ENCODE data around the gene NEGR1.
A peak's percentile ranks its signal among the peaks of the same experiment; 100 is the strongest.

The NEGR1 gene

GRCh38 chr1:71630073-71630472 lies 652.3 kb downstream of the NEGR1 start:
- DNase-seq (ENCODE audit: low spot score) = no peak

- no peak for DNase-seq (ENCODE audit: low spot score)
Measured at GRCh38 chr1:71625004-71625403, 657.3 kb downstream of the NEGR1 start.

GRCh38 chr1:71623888-71624287 lies 658.5 kb downstream of the NEGR1 start:
- no peak for DNase-seq (ENCODE audit: low spot score)

DNA sequence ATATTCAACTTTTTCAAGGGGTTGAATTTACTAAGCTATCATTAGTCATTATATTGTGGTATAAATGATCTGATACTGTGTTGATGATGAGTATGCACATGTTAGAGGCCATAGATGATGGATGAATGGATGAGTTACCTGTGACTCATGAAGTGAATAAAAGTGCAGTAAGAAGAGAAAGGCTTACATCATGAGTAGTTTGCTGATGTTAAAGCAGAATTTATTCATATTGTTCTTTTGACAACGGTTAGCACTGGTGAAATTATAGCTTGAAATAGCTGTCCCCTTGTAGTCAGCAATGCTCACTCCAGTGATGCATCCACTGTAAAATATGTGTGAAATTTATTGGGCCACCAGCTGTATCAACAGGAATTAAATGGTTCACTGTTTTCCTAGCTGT lies 660.6 kb downstream of the NEGR1 start:
- no peak for DNase-seq (ENCODE audit: low spot score)

- no peak for DNase-seq (ENCODE audit: low spot score)
Measured at GRCh38 chr1:71618766-71619530, 663.4 kb downstream of the NEGR1 start.

DNA sequence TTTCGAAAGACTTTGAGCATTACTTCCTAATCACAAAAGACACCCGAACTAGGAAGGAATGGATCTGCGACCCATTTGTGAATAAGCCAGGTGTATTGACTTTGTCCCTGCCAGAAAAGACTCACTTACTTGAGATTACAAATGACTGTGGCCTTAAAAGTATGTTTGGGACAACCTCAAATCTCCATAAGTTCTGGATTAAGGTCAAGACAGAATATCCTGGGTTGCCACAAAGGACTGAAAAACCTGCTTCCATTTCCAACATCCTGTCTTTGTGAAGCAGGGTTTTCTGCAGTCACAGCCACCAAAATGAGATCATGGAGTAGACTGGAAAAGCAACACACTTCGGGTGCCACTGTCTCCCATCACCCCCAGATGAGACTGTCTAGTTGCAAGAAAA lies 664.1 kb downstream of the NEGR1 start:
- no peak for DNase-seq (ENCODE audit: low spot score)

- no peak for DNase-seq (ENCODE audit: low spot score)
Measured at GRCh38 chr1:71610476-71610875, 671.9 kb downstream of the NEGR1 start.

DNA sequence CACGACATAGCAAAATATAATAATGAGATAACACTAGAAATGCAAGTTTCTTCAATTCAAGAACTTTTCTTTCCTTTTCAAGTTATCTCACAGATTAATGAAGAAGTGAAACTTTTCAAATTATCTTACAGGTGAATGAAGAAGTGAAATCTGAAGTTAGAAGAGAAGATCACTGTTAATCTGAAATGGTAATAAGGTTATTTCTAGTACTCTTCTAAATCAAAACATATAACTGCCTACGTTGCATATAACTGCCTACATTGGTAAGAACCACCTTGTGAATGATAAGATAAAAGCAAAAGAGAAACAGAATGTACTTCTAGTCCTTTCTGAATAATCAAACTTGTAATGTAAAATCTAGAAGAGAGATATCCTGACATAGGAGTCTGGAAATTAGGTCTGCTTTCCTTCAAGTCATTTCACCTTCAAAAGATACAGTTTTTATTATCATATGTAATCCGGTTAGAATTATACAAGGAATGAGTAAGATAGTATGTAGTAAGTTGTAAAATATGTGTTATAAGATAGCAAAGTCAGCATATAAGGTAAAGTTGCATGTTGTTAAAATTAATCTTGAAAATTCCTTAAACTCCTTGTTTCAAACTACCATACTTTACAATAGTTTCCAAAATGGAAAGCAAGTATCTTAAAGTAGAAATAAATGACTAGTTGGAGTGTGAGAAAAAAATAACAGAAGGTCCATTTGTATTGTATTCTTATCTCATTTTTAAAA lies 679.1 kb downstream of the NEGR1 start:
- no peak for DNase-seq (ENCODE audit: low spot score)

DNA sequence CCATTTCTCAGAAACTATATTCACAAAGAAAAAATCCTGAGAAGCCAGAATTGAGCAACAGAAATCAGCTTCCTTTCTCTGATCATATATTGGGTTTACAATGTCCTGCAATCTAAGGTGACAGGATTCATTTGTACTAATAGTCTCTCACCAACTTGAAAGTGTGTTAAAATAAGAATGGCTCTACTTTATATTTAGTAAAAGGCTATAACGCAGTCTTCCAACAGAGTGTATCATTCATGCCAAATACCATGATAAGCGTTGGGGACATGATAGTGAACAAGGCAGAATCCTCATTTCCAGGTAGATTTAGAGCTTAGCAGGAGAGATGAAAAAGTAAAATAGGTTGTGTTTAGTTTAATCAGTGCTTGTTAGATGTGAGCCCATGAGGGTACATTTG lies 682.3 kb downstream of the NEGR1 start:
- no peak for DNase-seq (ENCODE audit: low spot score)

DNA sequence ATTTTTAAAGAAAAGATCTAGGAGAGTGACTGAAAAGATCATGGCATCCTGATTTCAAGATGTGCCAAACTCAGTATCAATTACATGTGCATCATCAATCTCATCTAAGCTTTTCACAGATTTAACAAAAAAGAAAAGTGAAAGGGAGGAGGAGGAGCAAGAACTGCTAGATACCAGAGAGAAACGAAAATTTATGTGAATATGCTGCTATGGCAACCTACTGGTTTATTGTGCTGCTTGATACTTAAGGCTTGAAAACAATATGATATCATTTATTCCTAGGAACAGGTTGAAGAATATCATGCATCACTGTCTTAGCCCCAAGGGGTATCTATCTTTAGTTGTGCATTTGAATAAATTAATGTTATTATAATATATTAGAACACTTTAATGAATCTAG lies 683.0 kb downstream of the NEGR1 start:
- peak; percentile 5 for DNase-seq (ENCODE audit: low spot score)

GRCh38 chr1:71593523-71593922 lies 688.8 kb downstream of the NEGR1 start:
- DNase-seq (ENCODE audit: low spot score) = no peak

DNA sequence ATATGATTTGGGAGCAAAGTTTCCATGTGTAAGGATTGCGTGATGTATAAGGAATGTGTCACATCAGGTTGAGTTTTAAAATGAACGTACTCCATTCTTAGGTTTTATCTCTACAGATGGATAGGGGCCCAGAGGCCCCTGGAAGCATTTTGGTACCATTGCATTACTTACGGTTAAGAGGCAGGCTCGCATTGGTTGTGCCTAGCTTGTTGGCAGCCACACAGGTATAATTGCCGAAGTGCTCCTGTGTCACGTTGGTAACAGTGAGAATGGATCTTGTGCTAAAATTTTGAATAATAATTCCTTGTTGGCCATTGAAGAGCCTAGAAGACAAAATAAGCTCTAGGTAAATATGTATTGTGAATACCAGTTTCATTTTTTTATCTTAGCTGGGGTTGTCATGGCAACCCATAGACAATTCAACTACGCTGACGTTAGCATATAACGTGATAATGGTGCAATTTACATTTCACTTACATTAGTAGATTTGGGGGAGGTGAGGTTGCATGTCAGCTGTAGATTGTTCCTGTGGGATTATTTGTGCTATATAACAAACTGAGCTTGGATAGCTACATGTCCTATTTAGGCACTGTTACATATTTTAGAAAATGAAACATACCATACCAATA lies 689.6 kb downstream of the NEGR1 start:
- DNase-seq (ENCODE audit: low spot score) = no peak

DNA sequence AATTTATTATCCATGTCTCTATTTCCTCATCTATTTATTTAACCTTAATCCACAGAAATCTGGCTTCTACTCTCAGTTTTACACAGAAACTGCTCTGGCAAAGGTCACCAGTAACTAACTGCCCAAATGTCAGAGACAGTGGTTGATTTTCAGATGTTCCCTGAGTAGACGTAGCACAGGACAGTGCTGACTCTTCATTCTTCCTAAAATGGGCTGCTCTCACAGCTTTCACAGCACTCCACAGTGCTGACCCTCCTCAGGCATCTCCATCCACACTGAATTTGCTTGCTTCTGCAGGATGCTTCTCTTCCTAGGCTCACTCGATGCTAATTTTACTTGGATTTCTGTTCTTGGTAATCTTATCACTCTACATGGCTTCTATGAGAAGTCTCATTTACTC lies 693.3 kb downstream of the NEGR1 start:
- no peak for DNase-seq (ENCODE audit: low spot score)

GRCh38 chr1:71587961-71588360 lies 694.4 kb downstream of the NEGR1 start:
- peak; percentile 54 for DNase-seq (ENCODE audit: low spot score)

- no peak for DNase-seq (ENCODE audit: low spot score)
Measured at GRCh38 chr1:71586030-71586429, 696.3 kb downstream of the NEGR1 start.

DNA sequence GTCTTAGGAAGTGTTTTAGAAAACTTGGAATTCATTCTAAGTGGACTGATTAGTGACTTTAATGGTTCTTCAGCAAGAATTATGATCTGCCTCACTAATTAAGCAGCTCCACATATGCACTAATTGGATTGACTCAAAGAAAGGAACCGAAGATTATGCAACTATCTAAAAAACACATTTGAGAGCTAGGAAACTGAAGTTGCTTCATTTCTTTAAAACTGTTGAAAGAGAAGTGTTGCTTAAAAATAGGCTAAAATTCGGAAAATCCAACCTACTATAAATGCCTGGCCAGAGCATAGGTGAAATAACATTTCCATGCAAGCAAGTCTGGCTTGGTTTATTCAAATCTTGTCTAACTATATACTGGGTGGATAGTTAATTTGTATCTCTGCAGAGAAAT lies 698.6 kb downstream of the NEGR1 start:
- no peak for DNase-seq (ENCODE audit: low spot score)

GRCh38 chr1:71582673-71583072 lies 699.7 kb downstream of the NEGR1 start:
- no peak for DNase-seq (ENCODE audit: low spot score)

- no peak for DNase-seq (ENCODE audit: low spot score)
Measured at GRCh38 chr1:71577451-71578131, 704.7 kb downstream of the NEGR1 start.

DNA sequence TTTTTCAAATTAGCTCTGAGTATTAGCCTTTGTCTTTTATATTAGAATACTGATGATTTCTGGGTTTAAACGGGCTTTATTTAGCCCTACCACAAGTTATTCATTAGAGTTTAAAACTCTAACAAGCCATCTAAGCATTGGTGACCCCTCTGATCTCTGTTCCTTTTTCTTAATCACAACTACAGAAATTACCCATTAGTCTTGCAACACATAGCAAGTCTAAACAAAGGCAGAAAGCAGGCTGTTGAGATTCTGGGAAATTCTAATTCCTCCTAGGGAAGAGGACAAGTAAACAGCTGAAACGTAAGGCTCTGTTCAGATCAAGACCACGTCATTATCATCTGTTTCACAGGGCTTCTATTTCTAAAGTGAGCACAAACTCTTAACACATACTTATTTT lies 710.3 kb downstream of the NEGR1 start:
- no peak for DNase-seq (ENCODE audit: low spot score)

GRCh38 chr1:71566413-71566812 lies 715.9 kb downstream of the NEGR1 start:
- DNase-seq (ENCODE audit: low spot score) = no peak

DNA sequence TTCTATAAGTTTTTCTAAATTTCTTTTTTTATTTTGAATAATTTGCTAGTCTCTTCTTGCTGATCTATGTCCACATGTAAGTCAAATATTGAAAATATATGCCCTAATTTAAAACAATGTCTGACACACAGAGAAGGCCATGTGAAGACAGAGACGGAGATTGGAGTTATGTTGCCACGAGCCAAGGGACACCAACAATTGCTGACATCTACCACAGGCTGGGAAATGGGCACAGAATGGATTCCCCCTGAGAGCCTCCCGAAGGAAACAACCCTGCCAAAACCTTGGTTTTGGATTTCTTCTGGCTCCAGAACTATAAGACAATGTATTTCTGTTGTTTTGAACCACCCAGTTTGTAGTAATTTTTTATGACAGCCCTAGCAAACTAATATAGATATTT lies 716.5 kb downstream of the NEGR1 start:
- DNase-seq (ENCODE audit: low spot score) = no peak

DNA sequence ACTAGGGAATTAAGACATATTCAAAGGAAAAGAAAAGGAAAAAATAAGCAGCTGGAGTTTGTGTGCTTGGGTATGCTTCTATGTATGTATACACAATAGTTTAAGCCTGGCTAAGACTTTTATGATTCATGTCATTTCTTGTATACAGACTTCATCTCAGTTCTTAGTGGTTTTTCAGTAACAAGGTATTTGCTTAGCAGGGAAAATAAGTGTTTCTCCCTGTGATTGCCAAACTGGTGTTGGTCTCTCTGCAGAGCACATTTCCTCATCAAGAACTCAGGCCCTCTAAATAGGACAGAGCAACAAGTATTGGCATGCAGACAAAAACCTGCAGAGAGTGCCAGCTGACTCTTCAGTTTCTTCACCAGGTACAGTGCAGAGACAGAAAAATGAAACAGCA lies 717.1 kb downstream of the NEGR1 start:
- no peak for DNase-seq (ENCODE audit: low spot score)

- no peak for DNase-seq (ENCODE audit: low spot score)
Measured at GRCh38 chr1:71562298-71562697, 720.0 kb downstream of the NEGR1 start.
